NT2/D1 (cell line): ENCODE results near the gene GPR37L1.

Source experiments
- DNase-seq: peaks from one replicate; pipeline ENCODE4 v3.0.0-alpha.2; 2011; ENCODE audit warnings: low read depth, low spot score
- H3K27me3 ChIP-seq: 2 replicates; pipeline ENCODE4 v1.6.0; 2011; ENCODE audit warnings: mild to moderate bottlenecking; ENCODE audit not compliant: insufficient read length, insufficient read depth
- H3K36me3 ChIP-seq: 2 replicates; pipeline ENCODE4 v1.6.1; 2011; ENCODE audit warnings: mild to moderate bottlenecking, low read length, mixed read lengths; ENCODE audit not compliant: insufficient read depth, insufficient read length
- H3K4me1 ChIP-seq: 2 replicates; pipeline ENCODE4 v1.5.1; 2011; ENCODE audit not compliant: insufficient read depth, insufficient read length
- H3K4me3 ChIP-seq: 2 replicates; pipeline ENCODE4 v1.5.1; 2011; ENCODE audit warnings: low read depth; ENCODE audit not compliant: insufficient read length
- H3K9ac ChIP-seq: 2 replicates; pipeline ENCODE4 v1.6.0; 2011; ENCODE audit warnings: low read depth; ENCODE audit not compliant: insufficient read length
- H3K9me3 ChIP-seq: 2 replicates; pipeline ENCODE4 v1.5.1; 2011; ENCODE audit warnings: mild to moderate bottlenecking, low read length; ENCODE audit not compliant: insufficient read depth
- SUZ12 ChIP-seq: IDR thresholded peaks from 2 replicates; pipeline ENCODE4 v1.6.1; 2011; ENCODE audit not compliant: insufficient read length, insufficient read depth; ENCODE audit errors: extremely low read depth
- YY1 ChIP-seq: IDR thresholded peaks from 2 replicates; pipeline ENCODE4 v1.6.1; 2011; ENCODE audit not compliant: insufficient read length, insufficient read depth
- ZNF274 ChIP-seq: IDR thresholded peaks from 2 replicates; pipeline ENCODE4 v1.6.1; 2011; ENCODE audit warnings: mild to moderate bottlenecking, low read depth, low read length

GPR37L1 gene

DNA sequence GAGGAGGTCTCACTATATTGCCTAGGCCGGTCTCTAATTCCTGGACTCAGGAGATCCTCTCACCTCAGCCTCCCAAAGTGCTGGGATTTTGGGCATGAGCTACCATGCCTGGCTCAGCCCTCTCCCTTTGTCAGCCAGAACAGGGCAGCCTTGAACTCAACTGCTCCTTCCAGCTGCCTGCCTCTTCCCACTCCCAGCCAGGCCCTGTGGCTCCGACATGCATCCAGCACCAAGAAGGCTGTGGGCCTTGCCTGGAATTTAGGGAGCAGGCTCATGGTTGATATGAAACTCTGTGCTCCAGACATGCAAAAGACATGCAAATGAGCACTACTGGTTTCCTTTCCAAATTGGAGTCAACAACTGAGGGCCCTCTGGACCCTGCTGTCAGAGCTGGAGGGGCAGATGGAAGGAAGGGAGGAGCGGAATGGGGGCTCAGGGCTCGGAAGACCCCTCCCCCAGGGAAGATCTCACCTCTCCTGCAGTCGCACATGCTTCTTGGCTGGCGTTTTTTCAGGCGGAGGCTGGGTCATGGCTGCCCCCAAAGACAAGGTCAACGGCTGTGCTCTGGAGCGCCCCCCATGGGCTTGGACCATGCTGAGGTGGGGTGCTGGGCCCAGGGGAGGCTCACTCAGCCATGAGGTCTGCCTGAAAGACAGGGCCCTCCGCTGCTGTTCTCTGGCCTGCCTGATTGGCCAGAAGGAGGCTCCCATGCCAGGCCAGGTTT, 36.3 kb downstream of the GPR37L1 start:
- TF ChIP-seq YY1 (no peak), SUZ12 (no peak), ZNF274 (no peak)
- no peak for DNase-seq

DNA sequence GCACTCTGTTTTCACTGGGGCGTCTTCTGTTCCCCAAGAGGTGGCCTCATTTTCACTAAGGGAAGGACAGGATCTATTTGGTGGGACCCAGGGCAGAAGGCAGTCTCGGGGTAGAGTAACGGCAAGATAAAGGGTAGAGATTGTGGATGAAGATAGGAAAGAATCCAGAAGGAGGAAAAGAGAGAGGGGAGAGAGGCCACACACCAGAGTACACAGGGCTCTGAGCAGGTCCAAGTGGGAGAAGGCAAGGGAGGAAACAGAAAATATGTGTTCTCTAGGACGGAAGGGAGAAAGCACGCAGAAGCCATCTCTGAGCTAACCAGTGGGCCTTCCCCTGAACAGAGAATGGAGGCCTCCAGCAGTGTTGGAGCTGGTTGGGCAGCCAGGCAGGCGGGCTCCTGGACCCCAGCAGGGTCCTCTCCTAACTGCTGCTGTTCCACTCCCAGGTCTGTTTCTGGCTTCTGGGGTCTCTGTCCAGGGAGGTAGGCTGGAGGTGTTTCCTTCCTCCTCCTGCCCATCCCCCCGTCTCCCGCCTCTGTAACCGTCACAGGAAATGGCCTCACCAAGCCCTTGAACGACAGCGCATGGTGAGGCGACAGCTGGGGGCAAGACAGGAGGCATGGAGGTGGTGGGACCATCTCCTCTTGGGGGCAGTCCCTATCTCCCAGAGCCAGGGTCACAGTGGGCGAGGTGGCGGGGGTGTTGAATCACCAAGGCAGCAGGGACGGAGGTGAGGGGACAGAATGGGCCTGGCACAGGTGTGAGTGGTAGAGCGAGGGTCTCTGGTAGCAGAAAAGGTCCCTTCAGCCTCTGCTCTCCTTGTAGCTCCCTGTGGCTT, 37.0 kb downstream of the GPR37L1 start:
- H3K4me3 ChIP-seq, result no peak overlapping the region
- DNase-seq, result no peak
- no peak overlapping the region for H3K9ac ChIP-seq
- H3K36me3 ChIP-seq, result no peaks in the 10 kb centered on the region
- peaks cover 58% of the 10 kb centered on the region for H3K4me1 ChIP-seq
- no peak for TF ChIP-seq ZNF274
- TF ChIP-seq YY1, result no peak
- TF ChIP-seq SUZ12, result no peak
- no peaks in the 10 kb centered on the region for H3K9me3 ChIP-seq
- H3K27me3 ChIP-seq, result no peaks in the 10 kb centered on the region

More for the DNA sequence above, 36.3 kb downstream of the GPR37L1 start:
- H3K36me3 ChIP-seq, result no peaks in the 10 kb centered on the region
- no peak overlapping the region for H3K4me3 ChIP-seq
- peaks cover 56% of the 10 kb centered on the region for H3K4me1 ChIP-seq
- no peaks in the 10 kb centered on the region for H3K9me3 ChIP-seq
- no peaks in the 10 kb centered on the region for H3K27me3 ChIP-seq
- H3K9ac ChIP-seq, result no peak overlapping the region

DNA sequence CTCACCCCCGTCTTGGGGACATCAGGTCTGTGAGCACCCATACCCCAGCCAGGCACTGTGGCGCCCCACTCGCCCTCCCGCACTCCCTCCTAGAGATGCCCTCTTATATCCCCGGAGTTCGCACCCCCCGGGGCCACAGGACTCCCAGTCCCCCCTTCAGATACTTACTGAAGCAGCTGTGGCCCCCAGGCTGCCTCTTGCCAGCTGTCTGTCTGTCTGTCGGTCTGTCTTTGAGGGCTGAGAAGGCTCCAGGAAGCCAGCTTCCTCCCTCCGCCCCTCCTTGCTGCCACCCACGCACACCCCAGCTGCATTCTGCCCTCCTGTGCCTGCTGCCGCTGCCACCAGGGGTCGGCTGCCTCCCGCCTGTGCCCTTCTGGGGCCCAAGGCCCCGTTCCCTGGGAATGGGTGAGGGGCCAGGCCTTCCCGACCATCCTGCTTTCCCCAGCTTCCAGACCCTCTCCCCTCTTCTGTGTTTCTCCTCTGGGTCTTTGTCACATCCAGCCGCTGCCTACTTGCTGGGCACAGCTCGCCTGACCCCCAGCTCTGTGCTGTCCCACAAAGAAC, 37.7 kb downstream of the GPR37L1 start, which contains the start of gene PTPN7:
PTPN7 (minus strand) TSS at position 226 of the 564 bp plus-strand sequence. CDS start 1,200 bp downstream, outside the sequence.
- Histone ChIP-seq H3K27me3 (no peaks in the 10 kb centered on the region), H3K4me1 (peaks cover 61% of the 10 kb centered on the region), H3K9ac (peak within 1 kb of the TSS; percentile 45), H3K4me3 (no peak within 1 kb of the TSS), H3K9me3 (no peaks in the 10 kb centered on the region), H3K36me3 (no peaks in the 10 kb centered on the region)
- TF ChIP-seq ZNF274, result no peak
- TF ChIP-seq YY1, result no peak
- TF ChIP-seq SUZ12, result no peak
- no peak for DNase-seq

DNA sequence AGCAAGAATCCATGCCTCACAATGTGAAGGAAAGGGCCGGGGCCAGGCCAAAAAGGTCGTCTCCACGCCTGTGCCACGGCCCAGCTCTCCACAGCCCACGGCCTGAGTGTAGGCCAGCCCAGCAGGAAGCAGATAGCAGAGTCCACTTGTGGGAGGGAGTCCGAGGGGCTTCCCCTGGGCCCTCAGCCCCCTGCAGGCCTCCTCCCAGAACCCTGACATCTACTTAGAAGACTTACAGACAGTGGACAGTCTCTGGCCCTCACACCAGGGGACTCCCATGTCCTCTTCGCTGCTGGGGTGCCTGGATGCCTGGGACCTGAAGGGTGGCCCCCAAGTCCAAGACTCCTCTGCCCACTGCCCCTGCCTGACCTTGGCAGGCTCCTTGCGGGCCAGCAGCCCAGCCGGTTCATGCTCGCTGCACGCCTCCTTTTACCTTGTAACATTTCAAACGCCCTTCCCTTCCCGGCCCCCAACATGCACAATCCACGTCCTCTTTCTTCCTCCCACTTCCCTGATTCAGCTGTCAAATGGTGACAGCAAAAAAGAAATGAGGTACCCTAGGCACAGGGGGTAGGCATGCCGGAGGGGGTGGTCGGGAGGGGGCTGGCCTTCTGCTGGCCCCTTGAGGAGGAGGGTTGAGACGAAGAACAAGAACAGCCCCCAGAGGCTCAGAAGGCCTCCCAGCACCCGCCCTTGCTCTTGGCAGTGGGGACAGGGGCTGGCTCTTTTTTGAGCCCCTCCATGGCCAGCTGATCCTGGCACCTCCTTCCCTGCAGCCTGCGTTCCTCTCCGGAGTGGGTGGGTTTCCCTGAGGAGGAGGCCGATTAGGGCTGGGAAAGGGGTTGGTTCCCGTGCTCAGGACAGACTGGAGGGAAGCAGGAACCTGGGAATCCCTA, 38.7 kb downstream of the GPR37L1 start:
- H3K9ac ChIP-seq, result no peak overlapping the region
- no peaks in the 10 kb centered on the region for H3K27me3 ChIP-seq
- H3K36me3 ChIP-seq, result no peaks in the 10 kb centered on the region
- H3K4me1 ChIP-seq, result peaks cover 69% of the 10 kb centered on the region
- no peaks in the 10 kb centered on the region for H3K9me3 ChIP-seq
- DNase-seq, result no peak
- TF ChIP-seq SUZ12, result no peak
- TF ChIP-seq ZNF274, result no peak
- TF ChIP-seq YY1, result no peak
- no peak overlapping the region for H3K4me3 ChIP-seq

- Histone ChIP-seq H3K9me3 (no peaks in the 10 kb centered on the region), H3K36me3 (no peaks in the 10 kb centered on the region), H3K4me1 (peaks cover 73% of the 10 kb centered on the region), H3K27me3 (no peaks in the 10 kb centered on the region), H3K9ac (no peak overlapping the region), H3K4me3 (no peak overlapping the region)
- TF ChIP-seq SUZ12 (no peak), ZNF274 (no peak), YY1 (no peak)
- no peak for DNase-seq
These were observed 39.3 kb downstream of the GPR37L1 start for GRCh38 chr1:202162047-202162417.

GRCh38 chr1:202162418-202163280, 39.9 kb downstream of the GPR37L1 start:
- Histone ChIP-seq H3K4me3 (no peak overlapping the region), H3K9ac (no peak overlapping the region), H3K27me3 (no peaks in the 10 kb centered on the region), H3K4me1 (peaks cover 71% of the 10 kb centered on the region), H3K9me3 (no peaks in the 10 kb centered on the region), H3K36me3 (no peaks in the 10 kb centered on the region)
- TF ChIP-seq YY1 (no peak), ZNF274 (no peak), SUZ12 (no peak)
- no peak for DNase-seq
